Endothelial cell of umbilical vein (primary cell): Measurements from ENCODE around the gene CD1E.

Source experiments
- CTCF ChIP-seq, 2 donors: IDR thresholded peaks; 1 replicate in 1 of 2; 2 replicates in 1 of 2; pipeline ENCODE4 v1.5.1; 2011; ENCODE audit warnings: low read length in 2 of 2, mild to moderate bottlenecking in 2 of 2, moderate library complexity in 2 of 2, control low read depth in 1 of 2, inconsistent platforms in 1 of 2, low read depth in 1 of 2; ENCODE audit not compliant: insufficient read depth in 1 of 2; ENCODE audit errors: extremely low read depth in 1 of 2
- POLR2A ChIP-seq: IDR thresholded peaks from 2 replicates; pipeline ENCODE4 v1.6.1; 2012; ENCODE audit warnings: low read depth, mild to moderate bottlenecking, control low read depth, low read length
- POLR2AphosphoS5 ChIP-seq: IDR thresholded peaks from 2 replicates; pipeline ENCODE4 v1.6.1; 2012; ENCODE audit warnings: low read depth, mild to moderate bottlenecking, control low read depth, low read length, moderate library complexity; ENCODE audit not compliant: insufficient read depth

DNA sequence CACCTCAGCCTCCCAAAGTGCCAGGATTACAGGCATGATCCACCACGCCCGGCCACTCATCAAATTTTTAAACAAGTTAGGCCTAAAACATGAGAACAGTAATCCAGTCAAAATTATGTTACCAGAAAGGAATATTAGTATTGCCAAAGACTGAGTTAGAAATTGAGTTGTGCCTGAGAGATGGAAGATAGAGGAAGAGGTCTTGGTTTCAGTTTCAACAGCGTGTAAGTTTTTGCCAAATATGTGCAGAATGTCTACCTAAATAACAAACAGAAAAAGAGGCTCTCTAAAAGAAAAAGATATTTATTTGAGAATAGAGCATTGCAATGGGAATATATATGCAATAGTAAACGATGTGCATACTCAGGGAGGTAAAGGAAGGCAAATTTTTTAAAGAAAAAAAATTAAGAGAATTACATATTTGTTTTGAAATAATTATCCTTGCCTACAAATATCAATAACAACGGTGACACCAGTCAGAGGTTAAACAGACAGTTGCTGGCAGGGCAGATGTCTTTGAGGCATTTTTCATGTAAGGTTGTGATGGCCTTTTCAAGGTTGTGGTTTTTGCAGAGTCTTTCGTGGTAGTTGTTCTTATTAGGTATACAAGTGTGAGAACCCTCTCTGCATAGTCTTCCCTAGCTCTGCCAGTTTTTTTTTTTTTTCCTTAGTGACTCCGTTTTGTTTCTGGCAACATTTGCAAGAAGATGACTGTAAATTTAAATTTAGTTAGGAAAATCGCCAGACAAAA, 20.1 kb upstream of the CD1E start:
- TF ChIP-seq POLR2A (no peak), CTCF (IDR thresholded peaks at IDR 0.05; ENCODE audit: extremely low read depth in 1 of 2, insufficient read depth in 1 of 2, low read depth in 1 of 2, low read length in 2 of 2) (no peak), POLR2AphosphoS5 (no peak)
